HG02798 (cell line): ENCODE data around the gene MAGI2.

ENCODE experiments used
- ATAC-seq: cut with Tn5 transposase; IDR thresholded peaks from one replicate; pipeline ENCODE4 v1.9.1; 2021; ENCODE audit warnings: mild to moderate bottlenecking; ENCODE audit not compliant: unreplicated experiment, poor library complexity

The MAGI2 gene

GRCh38 chr7:78151229-78151628 lies 1302.2 kb downstream of the MAGI2 start:
- no peak for ATAC-seq

- no peak for ATAC-seq
Observed at GRCh38 chr7:78149787-78150186, 1303.7 kb downstream of the MAGI2 start.

- ATAC-seq = no peak
Observed at GRCh38 chr7:78148166-78148894, 1305.1 kb downstream of the MAGI2 start.

GRCh38 chr7:78146546-78146945 lies 1306.9 kb downstream of the MAGI2 start:
- no peak for ATAC-seq

- no peak for ATAC-seq
Observed at GRCh38 chr7:78143661-78144060, 1309.8 kb downstream of the MAGI2 start.

GRCh38 chr7:78141522-78142281 lies 1311.8 kb downstream of the MAGI2 start:
- ATAC-seq = no peak

- no peak for ATAC-seq
Observed at GRCh38 chr7:78140109-78140508, 1313.4 kb downstream of the MAGI2 start.

- no peak for ATAC-seq
Observed at GRCh38 chr7:78139335-78139734, 1314.1 kb downstream of the MAGI2 start.

GRCh38 chr7:78134774-78135173 lies 1318.7 kb downstream of the MAGI2 start:
- ATAC-seq = no peak

GRCh38 chr7:78134256-78134655 lies 1319.2 kb downstream of the MAGI2 start:
- ATAC-seq = peak; percentile 59

GRCh38 chr7:78130446-78131215 lies 1322.8 kb downstream of the MAGI2 start:
- no peak for ATAC-seq

GRCh38 chr7:78129865-78130264 lies 1323.6 kb downstream of the MAGI2 start:
- no peak for ATAC-seq

GRCh38 chr7:78127009-78127408 lies 1326.5 kb downstream of the MAGI2 start:
- no peak for ATAC-seq

- no peak for ATAC-seq
Observed at GRCh38 chr7:78125884-78126283, 1327.6 kb downstream of the MAGI2 start.

GRCh38 chr7:78124216-78124615 lies 1329.3 kb downstream of the MAGI2 start:
- ATAC-seq = no peak

- no peak for ATAC-seq
Observed at GRCh38 chr7:78121888-78122287, 1331.6 kb downstream of the MAGI2 start.

GRCh38 chr7:78118470-78118869 lies 1335.0 kb downstream of the MAGI2 start:
- no peak for ATAC-seq

- no peak for ATAC-seq
Observed at GRCh38 chr7:78115876-78116275, 1337.6 kb downstream of the MAGI2 start.

GRCh38 chr7:78114993-78115392 lies 1338.5 kb downstream of the MAGI2 start:
- ATAC-seq = no peak

- no peak for ATAC-seq
Observed at GRCh38 chr7:78112488-78112887, 1341.0 kb downstream of the MAGI2 start.

GRCh38 chr7:78111386-78111785 lies 1342.1 kb downstream of the MAGI2 start:
- no peak for ATAC-seq
